NCI-H345 (cell line): ENCODE data around the gene FAM81B.

ENCODE experiments used
- DNase-seq: peaks from one replicate; lab custom pipeline; 2025; lab: John Stamatoyannopoulos, UW

Gene FAM81B

GRCh38 chr5:95403996-95404395, 12.8 kb downstream of the FAM81B start:
- no peak for DNase-seq

GRCh38 chr5:95406426-95407090, 15.4 kb downstream of the FAM81B start:
- DNase-seq: no peak

- DNase-seq: no peak
Observed at GRCh38 chr5:95410279-95410678, 19.1 kb downstream of the FAM81B start.

- no peak for DNase-seq
Observed at GRCh38 chr5:95411474-95411873, 20.3 kb downstream of the FAM81B start.

GRCh38 chr5:95414451-95414850, 23.3 kb downstream of the FAM81B start:
- no peak for DNase-seq

GRCh38 chr5:95417971-95418370, 26.8 kb downstream of the FAM81B start:
- DNase-seq: no peak

- no peak for DNase-seq
Observed at GRCh38 chr5:95422838-95423237, 31.7 kb downstream of the FAM81B start.

GRCh38 chr5:95424016-95424415, 32.9 kb downstream of the FAM81B start:
- no peak for DNase-seq

- no peak for DNase-seq
Observed at GRCh38 chr5:95424526-95424925, 33.4 kb downstream of the FAM81B start.

- DNase-seq: no peak
Observed at GRCh38 chr5:95426227-95426626, 35.1 kb downstream of the FAM81B start.

GRCh38 chr5:95432779-95433178, 41.6 kb downstream of the FAM81B start:
- DNase-seq: no peak

- DNase-seq: no peak
Observed at GRCh38 chr5:95439801-95440493, 48.8 kb downstream of the FAM81B start.

GRCh38 chr5:95440825-95441224, 49.7 kb downstream of the FAM81B start:
- no peak for DNase-seq

- DNase-seq: no peak
Observed at GRCh38 chr5:95441636-95442035, 50.5 kb downstream of the FAM81B start.

GRCh38 chr5:95445442-95445841, 54.3 kb downstream of the FAM81B start:
- no peak for DNase-seq

- no peak for DNase-seq
Observed at GRCh38 chr5:95445995-95446394, 54.8 kb downstream of the FAM81B start.

GRCh38 chr5:95446560-95447221, 55.5 kb downstream of the FAM81B start:
- DNase-seq: no peak

- DNase-seq: no peak
Observed at GRCh38 chr5:95447961-95448360, 56.8 kb downstream of the FAM81B start.

- DNase-seq: no peak
Observed at GRCh38 chr5:95448789-95449188, 57.6 kb downstream of the FAM81B start.

GRCh38 chr5:95449460-95449859, 58.3 kb downstream of the FAM81B start:
- no peak for DNase-seq

GRCh38 chr5:95454536-95454935, 63.4 kb downstream of the FAM81B start:
- no peak for DNase-seq

GRCh38 chr5:95460665-95461064, 69.5 kb downstream of the FAM81B start:
- DNase-seq: no peak

- DNase-seq: no peak
Observed at GRCh38 chr5:95471487-95471886, 80.3 kb downstream of the FAM81B start.
